HG03571 (cell line): Measurements from ENCODE around the gene AGAP1.

Source experiments
- ATAC-seq: cut with Tn5 transposase; IDR thresholded peaks from one replicate; pipeline ENCODE4 v1.9.1; 2021; ENCODE audit not compliant: unreplicated experiment

The AGAP1 gene

DNA sequence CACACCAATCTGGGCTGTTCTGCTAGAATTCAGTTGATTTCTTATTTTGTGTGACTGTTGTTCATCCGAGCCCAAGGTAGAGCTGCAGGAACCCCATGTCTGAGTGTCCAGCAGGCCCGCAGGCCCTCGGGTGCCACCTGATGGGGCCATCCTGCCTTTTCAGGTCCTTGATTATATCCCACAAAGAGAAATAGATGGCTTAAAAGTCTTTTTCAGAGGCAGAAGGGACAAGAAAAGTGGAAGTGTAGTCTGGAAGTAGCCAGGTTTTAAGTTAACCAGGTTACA lies 52.2 kb downstream of the AGAP1 start:
- ATAC-seq, result no peak

DNA sequence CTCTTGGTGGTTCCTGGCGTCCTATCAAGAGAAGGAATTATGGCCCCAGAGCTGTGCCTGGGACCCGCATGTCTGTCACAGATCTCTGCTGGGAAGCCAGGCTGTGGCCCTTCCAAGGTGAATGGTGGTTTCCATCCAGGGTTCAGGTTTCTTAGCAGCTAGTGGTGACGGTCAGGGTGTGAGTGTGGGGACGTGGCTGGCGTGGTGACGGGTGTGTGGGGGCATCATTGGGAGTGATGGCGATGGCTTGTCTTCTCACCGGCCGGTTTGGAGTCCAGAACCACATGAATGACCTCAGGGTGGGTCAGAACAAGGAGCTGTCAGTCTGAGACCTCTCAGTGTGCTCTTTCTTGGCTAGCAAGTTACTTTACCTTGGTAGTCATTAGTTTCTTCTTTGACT lies 52.6 kb downstream of the AGAP1 start:
- ATAC-seq, result no peak

DNA sequence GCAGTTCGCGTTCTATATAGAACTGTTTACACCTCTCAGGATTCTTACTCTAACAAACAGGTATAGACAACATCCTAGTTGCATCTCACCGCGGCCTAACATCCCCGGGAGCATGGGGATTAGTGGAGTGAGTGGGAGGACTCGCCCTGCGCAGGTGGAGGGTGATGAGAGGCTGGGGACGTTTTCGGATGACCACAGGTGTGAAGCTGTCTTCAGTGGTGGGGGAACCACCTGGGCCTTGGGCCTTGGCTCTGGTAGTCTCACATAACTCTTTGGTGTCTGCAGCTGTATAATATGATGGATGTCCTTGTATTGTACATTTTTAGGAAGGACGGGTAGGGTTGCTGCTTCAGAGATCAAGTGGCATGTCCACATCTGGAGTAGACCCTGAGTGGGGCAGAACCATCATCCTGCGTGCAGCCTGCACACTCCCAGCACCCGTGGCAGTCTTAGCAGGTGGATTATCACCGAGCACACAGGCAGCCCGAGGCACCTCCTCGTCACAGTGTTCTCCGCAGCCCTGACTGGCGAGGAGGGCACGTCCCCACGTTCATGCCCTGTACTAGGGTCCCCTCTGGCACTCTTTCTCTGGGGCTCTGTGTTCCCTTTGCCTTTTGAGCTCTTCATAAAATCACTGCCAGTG lies 56.0 kb downstream of the AGAP1 start:
- no peak for ATAC-seq

DNA sequence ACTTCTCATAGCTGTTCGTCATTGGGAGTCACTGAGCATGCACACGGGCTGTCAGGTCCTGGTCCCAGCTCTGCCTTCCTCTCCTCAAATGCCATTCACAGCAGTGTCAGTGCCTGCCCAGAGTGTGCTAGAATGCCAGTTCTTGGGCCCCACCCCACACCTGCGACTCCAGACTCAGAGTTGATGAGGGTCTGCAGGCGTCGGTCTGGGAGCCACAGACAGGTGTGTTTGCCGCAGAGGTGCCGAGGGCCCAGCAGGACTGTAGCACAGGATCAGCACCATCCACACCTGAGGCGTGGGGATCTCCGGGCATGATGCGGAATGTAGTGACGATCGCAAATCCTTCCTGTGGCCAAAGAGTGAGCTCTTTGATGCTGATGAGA lies 56.5 kb downstream of the AGAP1 start:
- no peak for ATAC-seq

DNA sequence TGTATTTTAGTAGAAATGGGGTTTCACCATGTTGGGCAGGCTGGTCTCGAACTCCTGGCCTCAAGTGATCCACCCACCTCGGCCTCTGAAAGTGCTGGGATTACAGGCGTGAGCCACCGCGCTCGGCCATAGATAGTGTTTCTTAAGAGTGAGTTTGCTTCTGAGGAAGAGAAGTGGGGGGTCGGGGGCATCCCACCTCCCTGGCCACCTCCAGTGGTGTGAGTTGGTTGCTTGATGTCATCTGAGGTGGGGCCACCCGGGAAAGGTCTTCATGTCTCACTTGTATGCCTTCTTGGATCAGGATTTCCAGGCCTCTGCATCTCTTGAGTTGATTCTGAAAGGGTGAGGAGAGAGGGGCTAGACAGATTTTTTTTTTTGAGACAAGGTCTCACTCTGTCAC lies 57.1 kb downstream of the AGAP1 start:
- ATAC-seq, result no peak

DNA sequence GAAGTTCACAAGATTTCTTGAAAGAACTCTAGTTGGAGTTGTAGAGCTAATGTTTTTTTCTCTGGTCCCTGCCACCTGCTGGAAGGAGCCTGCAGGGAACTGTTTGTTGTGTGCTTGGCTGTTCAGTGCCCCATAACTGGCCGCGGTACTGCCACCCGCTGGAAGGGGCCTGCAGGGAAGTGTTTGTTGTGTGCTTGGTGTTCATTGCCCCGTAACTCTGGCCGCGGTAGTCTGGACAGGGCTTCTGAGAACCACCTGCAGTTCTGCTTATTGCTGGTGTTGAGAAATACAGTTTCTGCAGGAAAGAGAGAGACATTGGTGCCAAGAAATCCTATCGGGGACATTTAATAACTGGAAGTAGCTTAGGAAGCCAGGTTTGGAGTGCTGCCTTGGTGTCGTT lies 58.1 kb downstream of the AGAP1 start:
- ATAC-seq, result no peak

DNA sequence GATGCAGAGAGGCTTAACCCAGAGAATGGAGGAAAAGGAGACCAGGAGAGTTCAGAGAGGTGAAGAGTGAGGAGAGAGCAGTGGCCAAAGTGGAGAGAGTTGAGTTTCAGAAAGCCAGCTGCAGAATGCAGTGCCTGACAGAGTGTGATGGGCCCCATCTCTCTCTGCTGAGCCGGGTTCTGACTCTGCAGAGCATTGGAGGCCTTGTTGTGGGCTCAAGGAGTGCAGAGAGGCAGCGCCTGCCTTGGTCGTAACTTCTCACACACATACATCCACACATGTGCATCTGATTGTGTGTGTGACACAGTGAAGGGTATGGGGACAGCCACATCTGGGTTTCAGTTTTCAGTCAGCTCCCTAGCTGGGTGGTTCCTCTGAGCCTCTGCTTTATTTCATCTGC lies 58.8 kb downstream of the AGAP1 start:
- no peak for ATAC-seq

DNA sequence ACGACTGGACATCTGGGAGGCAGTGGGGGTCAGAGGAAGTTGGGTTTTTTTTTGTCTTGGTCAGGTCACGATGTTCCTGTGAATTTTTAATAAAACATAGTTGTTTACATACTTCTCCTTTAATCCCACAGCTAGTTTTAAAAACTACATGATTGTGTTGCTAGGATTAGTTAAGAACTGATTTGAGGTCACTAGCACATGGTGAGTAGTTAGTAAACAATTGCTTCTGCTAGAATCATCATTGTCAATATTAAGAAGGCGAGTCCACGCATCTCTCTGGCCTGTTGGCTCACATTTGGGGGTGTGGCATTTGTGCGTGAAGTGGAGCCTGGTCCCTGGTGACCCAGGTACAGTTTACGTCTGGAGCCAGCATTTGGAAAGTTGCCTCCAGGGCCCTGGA lies 59.4 kb downstream of the AGAP1 start:
- ATAC-seq, result no peak

DNA sequence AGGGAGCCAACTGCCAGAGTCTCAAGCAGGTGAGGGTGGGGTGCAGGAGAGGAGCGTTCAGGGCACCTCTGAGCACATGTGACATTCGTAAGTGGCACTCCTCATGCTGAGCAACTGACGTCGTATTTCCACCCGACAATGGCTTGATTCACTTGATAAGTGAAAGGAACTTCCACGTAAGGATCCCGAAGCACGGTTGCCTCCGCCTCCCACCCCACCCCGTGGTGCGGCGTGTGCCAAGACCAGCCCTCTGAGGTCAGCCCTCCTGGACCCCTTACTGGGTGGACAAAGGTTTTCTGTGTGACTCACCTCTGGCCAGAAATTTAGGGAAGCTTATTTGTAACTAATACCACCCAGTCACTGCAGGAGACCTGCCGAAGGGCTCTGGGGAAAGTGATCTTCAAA lies 59.9 kb downstream of the AGAP1 start:
- ATAC-seq, result no peak

DNA sequence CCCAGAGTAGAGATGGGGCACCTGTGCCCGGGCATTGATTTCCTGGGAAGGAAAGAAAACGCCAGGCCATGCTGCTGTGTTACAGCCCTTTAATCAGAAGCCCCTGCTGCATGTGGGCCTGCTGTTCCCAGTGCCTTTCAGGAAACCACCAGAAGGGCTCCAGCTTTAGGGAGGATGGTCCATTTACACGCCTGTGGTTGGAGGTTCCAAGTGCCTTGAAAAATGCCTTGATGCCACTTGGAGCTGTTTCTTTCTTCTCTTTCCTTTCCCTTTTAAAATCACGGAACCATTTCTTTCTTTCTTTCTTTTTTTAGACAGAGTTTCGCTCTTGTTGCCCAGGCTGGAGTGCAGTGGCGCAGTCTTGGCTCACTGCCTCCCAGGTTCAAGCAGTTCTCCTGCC lies 60.5 kb downstream of the AGAP1 start:
- ATAC-seq, result no peak

DNA sequence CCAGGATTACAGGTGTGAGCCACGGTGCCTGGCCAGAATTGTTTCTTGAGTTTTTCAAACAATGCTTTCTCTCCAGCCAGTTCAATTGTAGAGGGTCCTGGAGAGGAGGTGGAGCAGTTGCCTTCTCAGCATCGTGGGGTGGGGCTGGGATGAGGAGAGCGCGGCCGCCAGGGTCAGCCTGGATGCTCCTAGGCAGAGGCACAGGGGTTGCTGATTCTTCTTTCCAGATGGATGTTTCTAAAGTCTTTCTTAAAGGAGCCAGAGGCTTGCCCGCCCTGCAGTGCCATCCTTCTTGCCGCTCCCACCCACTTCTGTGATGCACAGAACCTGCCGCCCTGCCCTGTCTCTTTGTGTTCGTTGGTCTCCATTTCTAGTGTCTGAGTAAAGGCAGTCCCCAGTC lies 61.1 kb downstream of the AGAP1 start:
- no peak for ATAC-seq

DNA sequence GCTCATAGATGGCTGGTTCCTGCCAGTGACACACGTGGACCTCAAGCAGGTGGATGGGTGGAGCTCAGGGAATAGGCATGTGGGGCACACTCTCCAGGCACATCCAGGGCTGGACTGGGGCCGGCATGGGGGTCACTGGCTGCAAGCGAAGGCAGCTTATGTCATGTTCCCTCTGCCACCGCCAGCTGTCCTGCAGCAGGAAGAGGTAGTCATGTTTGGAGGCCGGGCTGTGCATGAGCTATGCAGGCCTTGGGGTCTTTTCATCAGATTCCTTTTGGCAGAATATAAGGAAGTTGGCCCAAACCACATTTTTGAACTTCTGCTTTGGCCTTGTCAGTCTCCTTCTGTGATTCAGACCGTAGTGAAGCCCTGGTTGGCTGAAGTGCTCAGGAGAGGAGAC lies 61.5 kb downstream of the AGAP1 start:
- no peak for ATAC-seq

DNA sequence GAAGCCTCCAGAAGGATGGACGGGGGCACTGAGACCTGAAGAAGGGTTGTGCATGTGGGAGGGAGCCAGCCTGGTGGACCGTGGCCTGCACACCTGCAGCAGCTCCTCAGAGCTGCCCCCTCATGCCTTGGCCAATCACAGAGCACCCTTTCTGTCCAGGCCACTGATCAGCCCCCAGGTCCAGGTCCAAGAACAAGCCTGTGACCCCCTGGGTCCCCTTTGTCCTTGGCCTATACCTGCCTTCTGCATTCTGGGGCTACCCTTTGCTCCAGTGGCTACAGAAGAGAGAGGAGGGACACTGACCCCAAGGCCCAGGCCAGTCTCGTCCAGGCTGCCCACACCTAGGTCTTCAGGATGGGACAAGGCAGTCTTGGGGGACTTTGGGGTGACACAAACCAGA lies 62.2 kb downstream of the AGAP1 start:
- ATAC-seq, result no peak

DNA sequence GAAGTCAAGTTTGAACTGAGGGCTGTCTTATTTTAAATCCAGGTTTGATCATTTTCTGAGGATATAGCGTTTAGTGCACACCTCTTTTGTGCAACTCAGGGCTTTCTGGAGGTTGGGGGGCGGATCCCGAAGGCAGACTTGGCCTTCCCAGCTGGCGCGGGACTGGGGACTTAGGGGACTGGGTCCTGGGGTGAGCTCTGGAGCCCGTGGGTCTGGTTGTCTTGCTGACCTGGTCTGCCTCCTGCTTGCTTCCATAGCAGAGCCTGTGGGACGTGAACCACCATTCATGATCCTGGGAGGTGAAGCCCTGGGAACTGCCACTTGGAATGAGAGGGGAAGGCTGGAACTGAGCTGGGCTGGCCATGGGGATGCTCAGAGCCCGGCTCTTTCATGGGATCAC lies 63.1 kb downstream of the AGAP1 start:
- no peak for ATAC-seq

DNA sequence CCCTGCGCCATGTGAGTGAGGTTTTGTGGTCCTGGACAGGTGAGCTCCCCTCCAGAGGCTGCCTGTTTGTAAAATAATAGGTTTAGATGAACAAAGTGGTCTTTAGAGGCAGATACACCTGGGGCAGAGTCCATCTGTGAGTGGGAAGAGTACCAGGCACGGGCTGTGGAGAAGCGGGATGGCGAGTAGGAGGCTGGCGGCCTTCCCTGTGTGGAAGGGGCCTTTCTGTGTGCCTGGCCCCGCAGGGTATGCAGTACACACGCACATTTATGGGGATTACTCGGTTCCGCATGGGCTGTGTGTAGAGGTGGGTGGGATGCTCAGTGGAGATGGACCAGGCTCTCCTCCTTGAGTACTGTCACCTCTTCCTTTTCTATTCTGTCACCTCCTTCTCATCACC lies 64.1 kb downstream of the AGAP1 start:
- no peak for ATAC-seq

DNA sequence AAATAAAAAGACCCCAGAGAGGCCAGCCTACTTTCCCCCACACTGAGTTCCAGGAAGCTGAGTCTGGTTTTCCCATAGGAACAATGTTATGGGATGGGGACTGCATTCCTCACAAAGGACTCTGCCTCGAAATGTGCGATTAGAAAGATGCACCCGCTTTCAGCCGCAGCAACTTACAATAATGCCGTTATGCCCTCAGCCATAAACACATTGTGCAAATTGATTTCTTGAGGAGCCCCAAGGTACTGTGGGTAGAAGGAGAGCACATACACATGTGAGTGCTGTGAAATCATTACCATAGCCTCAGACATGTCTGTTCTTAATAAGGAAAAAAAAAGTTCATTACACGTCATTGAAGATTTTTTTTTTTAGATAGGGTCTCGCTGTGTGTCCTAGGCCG lies 64.7 kb downstream of the AGAP1 start:
- ATAC-seq, result no peak

DNA sequence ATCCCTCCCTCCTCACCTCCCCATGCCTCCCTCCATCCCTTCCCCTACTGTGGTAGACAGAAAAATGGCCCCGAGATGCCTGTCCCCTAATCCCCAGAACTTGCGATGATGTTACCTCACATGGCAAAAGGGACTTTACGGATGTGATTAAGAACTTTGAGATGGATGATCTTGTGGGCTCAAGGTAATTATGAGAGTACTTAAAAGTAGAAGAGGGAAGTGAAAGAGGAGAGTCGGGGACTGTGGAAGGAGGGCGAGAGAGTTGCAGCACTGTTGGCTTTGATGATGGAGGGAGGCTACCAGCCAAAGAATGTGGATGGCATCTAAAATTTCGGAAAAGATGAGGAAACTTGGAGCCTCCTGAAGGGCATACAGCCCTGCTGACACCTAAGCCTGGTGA lies 66.5 kb downstream of the AGAP1 start:
- peak; percentile 72 for ATAC-seq

DNA sequence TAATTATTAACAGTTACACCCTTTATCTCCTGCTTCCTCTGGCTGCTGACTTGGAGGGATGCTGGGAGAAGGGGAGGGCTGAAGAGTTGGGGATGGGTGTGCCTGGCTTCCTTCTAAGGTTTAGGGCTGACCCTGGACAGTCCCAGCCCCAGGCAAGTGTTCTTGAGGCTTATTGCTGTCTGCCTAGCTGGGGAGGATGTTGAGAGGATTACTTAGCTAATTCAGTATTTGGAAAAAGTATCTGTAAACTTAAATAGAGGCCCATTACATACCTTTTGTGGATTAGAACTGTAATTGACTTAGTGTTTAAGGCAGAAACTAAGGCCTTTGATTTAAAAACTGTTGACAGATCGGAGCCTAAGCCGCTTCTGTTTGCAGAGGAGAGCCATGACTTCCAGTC lies 67.6 kb downstream of the AGAP1 start:
- no peak for ATAC-seq

DNA sequence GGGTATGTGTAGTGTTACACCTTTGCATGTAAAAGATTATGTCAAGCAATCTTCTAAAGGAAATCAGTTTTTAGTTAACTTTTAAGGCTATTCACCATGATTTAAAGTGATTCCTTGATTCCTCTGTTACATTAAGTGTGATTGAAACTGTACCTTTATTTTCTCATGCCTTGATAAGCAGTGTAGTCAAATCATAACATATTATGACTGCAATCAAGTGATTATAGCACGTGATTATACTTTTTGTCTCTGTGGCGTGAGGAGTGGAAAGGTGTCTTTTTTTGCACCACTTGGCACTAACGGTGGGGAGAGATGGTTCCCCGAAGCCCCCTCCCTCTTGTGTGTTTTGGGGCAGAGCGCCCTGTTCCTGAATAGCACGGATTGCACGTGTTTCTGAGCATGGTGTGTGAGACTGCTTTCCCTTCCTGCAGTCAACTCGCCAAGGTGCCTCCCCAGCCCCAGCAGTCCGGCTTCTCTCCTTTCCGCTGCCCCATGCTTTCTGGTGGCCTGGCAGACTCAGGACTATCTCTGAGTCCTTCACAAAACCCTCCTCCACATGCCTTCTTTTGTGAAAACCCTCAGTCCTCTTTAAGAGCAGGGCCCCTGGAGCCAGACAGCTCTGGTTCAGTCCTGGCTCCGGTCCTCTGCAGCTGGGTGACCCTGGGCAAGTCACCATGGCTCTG lies 68.4 kb downstream of the AGAP1 start:
- no peak for ATAC-seq

DNA sequence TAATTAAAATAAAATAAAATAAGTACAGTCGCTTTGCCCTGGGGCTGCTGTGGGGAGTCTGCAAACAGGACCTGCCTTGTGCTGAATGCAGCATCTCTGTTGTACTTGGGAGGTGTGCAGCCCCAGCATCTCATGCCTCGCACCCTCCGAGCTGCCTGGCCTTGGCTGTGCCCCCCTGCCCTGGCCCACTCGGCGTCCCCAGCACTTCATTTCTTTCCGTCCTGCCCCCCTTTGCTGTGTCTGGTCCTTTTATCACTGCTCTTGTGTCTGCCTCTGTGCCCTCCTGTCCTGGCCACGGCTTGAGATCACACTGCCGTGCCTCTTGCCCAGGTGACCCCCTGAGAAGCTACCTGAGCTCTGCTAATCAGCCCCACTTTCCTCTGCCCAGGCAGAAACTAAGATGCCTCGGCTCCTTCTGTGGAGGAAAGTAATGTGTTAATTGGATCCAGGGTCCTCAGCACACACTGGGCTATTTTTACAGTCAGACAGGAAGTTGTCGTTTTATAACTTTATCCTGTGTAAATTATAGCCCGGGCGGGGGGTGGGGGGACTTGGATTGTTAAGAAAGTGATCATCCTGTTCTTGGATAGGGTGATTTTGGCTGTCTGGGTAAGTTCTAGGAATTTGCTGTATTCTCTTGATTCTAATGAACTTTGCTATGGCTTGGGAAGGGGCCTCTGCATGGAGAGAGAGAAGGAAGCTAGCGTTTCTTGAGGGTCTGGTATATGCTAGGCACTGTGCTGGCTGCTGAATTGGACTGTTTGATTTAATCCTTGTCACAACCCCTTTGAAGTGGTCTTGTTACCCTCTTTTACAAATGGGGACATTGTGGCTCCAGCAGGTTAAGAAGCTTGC lies 69.4 kb downstream of the AGAP1 start:
- no peak for ATAC-seq

DNA sequence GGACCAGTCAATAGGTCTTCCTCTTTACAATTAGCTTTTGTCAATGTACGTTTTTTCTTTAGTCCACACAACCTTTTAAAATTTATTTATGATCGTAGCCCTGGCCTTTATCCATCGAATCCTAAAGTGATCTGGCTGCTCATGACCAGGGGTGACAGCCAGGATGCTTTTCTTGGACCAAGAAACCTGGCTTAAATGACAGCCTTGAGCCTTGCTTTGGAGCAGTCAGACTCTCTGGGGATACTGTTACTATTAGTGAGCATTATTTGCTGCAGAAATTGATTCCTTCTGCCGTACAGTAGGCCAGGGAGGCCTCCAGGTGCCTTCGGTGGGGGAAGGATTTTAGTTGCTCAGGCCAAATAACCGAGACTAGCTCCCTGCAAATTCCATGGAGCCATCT lies 70.2 kb downstream of the AGAP1 start:
- ATAC-seq, result no peak

DNA sequence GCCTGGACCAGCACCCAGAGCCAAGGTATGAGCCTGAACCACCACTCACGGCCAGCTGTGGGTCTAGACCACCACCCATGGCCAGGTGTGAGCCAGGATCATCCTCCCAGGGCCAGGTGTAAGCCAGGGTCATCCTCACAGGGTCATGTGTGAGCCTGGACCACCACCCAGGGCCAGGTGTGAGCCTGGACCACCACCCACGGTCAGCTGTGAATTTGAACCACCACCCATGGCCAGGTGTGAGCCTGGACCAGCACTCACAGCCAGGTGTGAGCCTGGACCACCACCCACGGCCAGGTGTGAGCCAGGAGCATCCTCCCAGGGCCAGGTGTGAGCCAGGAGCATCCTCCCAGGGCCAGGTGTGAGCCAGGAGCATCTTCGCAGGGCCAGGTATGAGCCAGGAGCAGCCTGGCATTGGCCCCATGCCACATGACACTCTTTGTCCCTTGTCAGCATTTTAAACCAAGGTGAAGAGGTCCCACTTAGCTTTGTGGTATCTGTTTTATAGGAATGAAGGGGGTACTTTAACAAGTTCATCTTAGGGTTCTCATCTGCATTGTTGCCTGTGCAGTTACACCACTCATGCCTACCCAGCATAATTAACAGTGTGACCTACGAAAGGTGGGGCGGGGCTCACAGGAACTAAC lies 71.2 kb downstream of the AGAP1 start:
- no peak for ATAC-seq
